Astrocyte of the cerebellum (primary cell): Measurements from ENCODE around the gene TMPRSS11A.

Experiments used
- DNase-seq: peaks from one replicate; pipeline ENCODE4 v3.0.0-alpha.2; 2011; ENCODE audit warnings: low read depth
- H3K4me3 ChIP-seq: 2 replicates; pipeline ENCODE4 v1.5.1; 2011; ENCODE audit warnings: mild to moderate bottlenecking, low read depth, low read length, moderate library complexity
- in situ Hi-C: cut with HindIII; loops from 2 replicates; pipeline ENCODE4 v1.10.0; 2017; ENCODE audit warnings: low sequenced_read_pairs
- TF ChIP-seq, protein P1 (sequence below): IDR thresholded peaks from 2 replicates; pipeline ENCODE4 v1.5.1; 2012; ENCODE audit warnings: low read length, low read depth, moderate library complexity, mild to moderate bottlenecking; ENCODE audit errors: missing control alignments

Gene TMPRSS11A

DNA sequence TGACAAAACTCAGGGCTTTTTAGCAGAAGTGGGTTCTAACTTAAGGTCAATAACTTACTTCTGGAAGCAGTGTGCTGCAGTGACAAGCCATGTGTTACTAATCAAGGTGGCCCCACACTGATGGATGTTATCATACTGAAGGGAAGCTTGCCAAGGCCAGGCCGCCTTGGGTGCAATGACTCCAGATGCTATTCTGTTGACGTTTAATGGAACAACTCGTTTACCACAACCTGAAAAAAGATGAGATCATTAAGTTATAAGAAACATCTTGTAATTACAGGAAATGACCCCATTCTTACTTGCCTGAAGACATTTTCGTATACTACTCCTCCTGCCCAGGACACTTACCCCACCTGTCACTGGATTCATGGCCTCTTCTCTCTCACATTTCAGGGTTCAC lies 40.6 kb downstream of the TMPRSS11A start:
- DNase-seq = peak; percentile 6
- TF ChIP-seq, protein P1, sequence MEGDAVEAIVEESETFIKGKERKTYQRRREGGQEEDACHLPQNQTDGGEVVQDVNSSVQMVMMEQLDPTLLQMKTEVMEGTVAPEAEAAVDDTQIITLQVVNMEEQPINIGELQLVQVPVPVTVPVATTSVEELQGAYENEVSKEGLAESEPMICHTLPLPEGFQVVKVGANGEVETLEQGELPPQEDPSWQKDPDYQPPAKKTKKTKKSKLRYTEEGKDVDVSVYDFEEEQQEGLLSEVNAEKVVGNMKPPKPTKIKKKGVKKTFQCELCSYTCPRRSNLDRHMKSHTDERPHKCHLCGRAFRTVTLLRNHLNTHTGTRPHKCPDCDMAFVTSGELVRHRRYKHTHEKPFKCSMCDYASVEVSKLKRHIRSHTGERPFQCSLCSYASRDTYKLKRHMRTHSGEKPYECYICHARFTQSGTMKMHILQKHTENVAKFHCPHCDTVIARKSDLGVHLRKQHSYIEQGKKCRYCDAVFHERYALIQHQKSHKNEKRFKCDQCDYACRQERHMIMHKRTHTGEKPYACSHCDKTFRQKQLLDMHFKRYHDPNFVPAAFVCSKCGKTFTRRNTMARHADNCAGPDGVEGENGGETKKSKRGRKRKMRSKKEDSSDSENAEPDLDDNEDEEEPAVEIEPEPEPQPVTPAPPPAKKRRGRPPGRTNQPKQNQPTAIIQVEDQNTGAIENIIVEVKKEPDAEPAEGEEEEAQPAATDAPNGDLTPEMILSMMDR = no peak
- H3K4me3 ChIP-seq = no peak overlapping the region
- in situ Hi-C loops = no loop called here

DNA sequence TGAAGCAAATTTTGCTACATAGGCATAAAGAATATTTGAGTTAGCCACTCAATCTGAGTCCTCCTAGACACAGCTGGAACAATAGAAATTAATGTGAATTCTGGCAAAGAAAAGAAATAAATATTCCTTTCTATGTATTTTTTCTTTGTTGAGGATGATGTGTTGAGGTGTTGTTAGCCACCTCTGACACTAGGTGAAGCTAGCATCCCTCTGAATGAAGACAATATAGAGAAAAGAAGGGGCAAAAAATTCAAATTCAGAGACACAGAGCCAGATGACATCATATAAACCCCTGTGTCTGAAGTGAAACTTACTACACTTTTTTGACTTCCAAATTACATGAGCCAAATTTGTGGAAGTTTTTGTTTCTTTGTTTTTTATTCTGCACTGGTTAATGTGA lies 44.9 kb downstream of the TMPRSS11A start:
- no peak for DNase-seq
- H3K4me3 ChIP-seq = no peak overlapping the region
- in situ Hi-C loops = no loop called here
- TF ChIP-seq, protein P1 = peak; percentile 47

DNA sequence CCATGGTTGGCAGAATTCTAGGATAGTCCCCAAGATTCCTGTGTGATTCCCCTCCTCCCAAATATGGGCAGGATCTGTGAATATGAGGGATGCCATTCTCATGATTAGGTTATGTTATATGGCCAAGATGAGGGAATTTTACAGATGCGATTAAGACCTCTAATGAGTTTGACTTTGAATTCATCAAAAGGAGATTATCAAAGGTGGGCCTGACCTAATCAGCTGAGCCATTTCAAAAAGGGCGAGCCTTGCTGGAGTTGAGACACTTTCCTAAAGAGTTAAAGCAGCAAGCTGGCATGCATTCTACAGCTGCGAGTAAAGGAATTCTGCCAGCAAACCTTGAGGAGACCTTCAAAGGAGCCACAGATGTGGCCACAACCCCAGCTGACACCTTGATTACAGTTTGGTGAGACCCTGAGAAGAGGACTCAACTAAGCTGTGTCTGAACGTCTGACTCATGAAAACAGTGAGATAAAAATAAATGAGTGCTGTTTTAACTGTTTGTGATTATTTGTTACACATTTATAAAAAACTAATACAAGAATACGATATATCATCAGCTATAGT lies 47.8 kb downstream of the TMPRSS11A start:
- no peak for DNase-seq
- H3K4me3 ChIP-seq = no peak overlapping the region
- in situ Hi-C loops = no loop called here
- TF ChIP-seq, protein P1 = no peak

DNA sequence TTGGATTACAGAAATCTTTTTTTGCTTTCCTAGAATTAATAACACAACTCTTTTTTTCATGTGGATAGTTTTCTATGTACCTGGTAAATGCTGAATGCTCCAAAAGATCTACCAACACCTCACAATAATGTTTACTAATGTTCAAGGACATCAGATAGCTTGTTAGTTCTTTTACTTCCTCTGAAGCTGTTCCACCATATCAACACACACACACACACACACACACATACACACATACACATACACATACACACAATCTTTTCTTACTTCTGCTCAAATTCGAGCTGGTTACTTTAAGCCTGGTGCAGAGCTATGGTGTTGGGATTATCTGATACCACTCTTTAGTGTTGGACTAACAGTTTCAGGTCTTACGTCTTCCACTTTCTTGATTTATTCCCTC lies 51.2 kb downstream of the TMPRSS11A start:
- TF ChIP-seq, protein P1 = no peak
- in situ Hi-C loops = no loop called here
- no peak for DNase-seq

DNA sequence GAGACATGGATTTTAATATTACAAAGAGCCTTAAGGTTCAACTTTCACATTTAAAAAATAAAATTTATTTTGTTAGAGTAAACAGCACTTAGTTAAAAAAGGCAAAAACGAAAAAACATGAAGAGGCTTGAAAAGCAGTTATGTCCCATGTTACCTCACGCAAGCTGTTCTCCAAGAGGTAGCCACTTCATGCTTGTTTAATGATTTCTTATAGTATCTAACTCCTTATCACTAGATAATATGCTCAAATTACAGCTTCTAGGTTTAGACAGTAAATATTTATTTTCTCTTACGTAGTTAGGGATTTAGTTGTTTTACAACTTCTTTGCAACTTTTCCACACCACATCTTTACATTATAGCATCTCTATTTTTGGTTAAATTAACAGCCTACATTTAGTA lies 51.7 kb downstream of the TMPRSS11A start:
- H3K4me3 ChIP-seq = no peak overlapping the region
- DNase-seq = no peak
- TF ChIP-seq, protein P1 = no peak
- in situ Hi-C loops = no loop called here

More for the DNA sequence above, 51.2 kb downstream of the TMPRSS11A start:
- H3K4me3 ChIP-seq = no peak overlapping the region

DNA sequence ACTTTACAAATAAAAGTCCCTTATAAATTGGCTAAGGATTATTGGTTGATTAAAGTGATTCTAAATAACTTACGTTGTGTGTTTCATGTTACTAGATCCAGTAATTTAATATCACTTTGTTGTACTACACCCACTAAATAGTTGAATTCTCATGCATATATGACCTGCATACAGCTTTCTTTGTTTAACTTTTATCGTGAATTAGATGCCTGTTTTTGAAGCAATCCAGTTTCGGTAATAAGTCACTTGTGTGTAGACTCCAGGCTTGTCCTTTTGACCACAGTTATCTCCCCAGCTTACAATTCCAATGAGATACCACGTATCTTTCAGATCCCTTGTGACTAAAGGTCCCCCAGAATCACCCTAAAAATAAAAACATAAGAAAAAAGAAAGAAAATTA lies 52.2 kb downstream of the TMPRSS11A start:
- in situ Hi-C loops = no loop called here
- DNase-seq = no peak
- H3K4me3 ChIP-seq = no peak overlapping the region
- TF ChIP-seq, protein P1 = no peak

DNA sequence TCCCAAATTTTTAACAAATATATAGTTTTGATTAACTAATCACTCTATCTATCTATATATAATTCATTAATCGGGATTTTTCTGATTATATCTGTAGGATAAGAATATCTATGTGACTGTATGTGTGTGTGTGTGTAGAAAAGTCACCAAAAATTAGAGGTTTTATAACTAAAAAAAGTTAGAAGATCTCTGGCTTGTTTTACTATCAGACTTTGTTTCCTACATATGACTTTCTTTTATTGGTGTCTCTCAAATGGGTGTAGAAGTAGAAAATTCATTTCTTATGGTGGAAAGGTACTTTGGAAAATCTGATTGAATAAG lies 52.7 kb downstream of the TMPRSS11A start:
- no peak for DNase-seq
- in situ Hi-C loops = no loop called here
- TF ChIP-seq, protein P1 = no peak
- H3K4me3 ChIP-seq = no peak overlapping the region
